GM12864 (cell line): Measurements from ENCODE around the gene MSI2.

Experiments
- DNase-seq: peaks from one replicate; pipeline ENCODE4 v3.0.0-alpha.2; 2011; ENCODE audit warnings: low read depth
- H3K4me3 ChIP-seq: 2 replicates; pipeline ENCODE4 v1.5.1; 2011; ENCODE audit warnings: mild to moderate bottlenecking, low read depth, low read length, control low read depth
- TF ChIP-seq, protein P1 (sequence below): IDR thresholded peaks from 2 replicates; pipeline ENCODE4 v1.5.1; 2011; ENCODE audit warnings: low read depth, mild to moderate bottlenecking, moderate library complexity, low read length, control low read depth, inconsistent platforms; ENCODE audit errors: missing control alignments

The MSI2 gene

DNA sequence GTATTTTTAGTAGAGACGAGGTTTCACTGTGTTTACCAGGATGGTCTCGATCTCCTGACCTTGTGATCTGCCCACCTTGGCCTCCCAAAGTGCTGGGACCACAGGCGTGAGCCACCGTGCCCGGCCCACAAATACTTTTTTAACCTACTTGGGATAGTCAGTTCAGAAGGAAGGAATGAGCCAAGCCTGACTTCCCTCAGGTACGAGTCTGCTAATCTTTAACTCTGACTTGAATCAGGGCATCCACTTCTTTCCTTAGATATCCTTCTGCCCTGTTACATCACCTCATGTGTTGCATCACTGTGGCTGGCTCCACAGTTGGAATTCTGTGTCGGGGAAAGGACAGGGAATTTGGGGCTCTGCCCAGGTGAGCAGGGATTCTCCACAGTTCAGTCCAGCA, 120.8 kb downstream of the MSI2 start:
- TF ChIP-seq, protein P1, sequence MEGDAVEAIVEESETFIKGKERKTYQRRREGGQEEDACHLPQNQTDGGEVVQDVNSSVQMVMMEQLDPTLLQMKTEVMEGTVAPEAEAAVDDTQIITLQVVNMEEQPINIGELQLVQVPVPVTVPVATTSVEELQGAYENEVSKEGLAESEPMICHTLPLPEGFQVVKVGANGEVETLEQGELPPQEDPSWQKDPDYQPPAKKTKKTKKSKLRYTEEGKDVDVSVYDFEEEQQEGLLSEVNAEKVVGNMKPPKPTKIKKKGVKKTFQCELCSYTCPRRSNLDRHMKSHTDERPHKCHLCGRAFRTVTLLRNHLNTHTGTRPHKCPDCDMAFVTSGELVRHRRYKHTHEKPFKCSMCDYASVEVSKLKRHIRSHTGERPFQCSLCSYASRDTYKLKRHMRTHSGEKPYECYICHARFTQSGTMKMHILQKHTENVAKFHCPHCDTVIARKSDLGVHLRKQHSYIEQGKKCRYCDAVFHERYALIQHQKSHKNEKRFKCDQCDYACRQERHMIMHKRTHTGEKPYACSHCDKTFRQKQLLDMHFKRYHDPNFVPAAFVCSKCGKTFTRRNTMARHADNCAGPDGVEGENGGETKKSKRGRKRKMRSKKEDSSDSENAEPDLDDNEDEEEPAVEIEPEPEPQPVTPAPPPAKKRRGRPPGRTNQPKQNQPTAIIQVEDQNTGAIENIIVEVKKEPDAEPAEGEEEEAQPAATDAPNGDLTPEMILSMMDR: no peak
- DNase-seq: no peak
- no peak overlapping the region for H3K4me3 ChIP-seq

DNA sequence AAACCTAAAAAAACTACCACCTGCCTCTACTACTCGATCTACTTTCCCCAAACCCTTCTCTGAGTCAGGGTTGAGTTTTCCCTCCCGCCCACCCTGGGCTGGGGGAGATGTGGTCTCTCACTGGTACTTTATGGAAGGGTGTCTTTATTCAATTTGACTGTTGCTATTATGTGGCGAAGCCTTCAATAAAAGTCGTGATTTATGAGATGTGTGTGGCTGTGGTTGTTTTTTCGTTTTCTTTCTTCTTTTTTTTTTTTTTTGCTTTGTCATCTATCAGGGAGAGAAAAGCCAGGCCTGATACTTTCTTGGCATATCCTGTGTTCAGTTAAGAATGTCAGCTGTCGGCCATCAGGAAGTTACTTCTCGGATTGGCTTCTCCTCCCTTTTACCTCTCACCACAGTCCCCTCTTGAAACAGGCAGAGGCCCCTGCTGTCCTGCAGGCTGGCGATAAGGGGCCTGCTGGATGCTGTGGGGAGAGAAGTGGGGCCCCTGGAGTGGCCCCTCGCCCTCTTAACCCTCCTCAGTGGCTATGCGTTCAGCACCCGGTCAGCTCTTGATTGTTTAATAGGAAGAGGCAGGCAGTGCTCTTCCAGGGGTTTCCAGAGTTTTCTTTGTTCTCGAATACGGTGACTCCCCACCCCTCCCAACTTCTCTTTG, 123.0 kb downstream of the MSI2 start:
- H3K4me3 ChIP-seq: no peak overlapping the region
- TF ChIP-seq, protein P1: no peak
- DNase-seq: no peak

DNA sequence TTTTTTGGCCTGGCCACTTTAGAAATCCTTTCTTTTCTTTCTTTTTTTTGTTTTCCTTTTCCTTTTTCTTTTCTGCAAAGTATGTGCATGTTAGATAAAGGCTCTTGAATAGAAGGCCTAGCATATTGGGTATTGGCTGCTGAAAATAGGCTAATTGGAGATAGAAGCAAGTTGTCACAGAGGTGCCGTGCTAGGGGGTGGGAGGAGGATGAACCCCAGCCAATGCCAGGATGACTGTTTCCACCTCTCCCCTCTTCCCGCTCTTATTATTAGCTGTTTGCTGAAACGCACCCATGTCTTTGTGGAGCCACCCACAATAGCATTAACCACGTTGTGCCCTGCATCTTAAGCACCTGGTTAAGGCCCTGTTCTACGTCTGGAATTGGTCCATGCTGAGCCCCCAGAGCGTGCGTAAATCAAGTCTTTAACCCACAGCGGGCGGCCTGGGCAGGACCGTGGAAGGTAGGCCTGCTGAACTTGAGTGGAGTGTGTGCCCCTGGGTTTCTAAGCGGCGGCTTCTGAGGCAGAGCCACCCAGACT, 123.6 kb downstream of the MSI2 start:
- DNase-seq: no peak
- no peak overlapping the region for H3K4me3 ChIP-seq
- TF ChIP-seq, protein P1: no peak

DNA sequence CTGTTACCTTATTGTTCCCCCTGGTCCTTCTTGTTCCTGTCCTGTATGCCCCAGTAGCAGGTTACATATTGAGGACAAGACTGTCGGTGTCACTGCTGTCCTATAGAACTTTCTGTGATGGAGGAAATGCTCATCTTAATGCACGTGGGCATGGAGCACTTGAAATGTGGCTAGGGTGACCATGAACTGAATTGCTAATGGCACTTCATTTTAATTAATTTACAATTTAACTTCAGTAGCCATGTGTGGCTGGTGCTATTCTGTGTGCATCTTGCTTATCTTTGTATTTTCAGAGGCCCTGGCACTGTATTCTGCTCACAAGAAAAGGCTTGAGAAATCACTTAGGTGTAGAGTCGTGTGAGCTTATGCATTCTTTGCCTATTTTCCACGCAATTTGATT, 125.2 kb downstream of the MSI2 start:
- DNase-seq: no peak
- no peak overlapping the region for H3K4me3 ChIP-seq
- TF ChIP-seq, protein P1: no peak

DNA sequence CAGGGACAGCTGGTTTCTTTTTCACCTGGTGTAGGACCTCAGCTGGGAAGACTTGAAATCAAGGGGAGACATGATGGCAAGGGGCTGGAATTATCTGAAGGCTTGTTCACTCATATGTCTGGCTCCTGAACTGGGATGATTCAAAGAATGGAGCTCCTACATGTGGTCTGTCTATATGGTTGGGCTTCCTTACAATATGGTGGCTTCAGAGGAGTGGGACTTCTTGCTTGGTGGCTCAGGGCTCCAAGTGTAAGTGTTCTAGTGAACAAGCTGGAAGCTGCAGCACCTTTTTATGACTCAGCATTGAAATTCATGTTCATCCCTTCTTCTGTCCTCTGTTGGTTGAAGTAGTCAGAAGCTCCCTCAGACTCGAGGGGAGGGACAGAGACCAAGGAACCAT, 127.9 kb downstream of the MSI2 start:
- no peak overlapping the region for H3K4me3 ChIP-seq
- TF ChIP-seq, protein P1: no peak
- DNase-seq: no peak

DNA sequence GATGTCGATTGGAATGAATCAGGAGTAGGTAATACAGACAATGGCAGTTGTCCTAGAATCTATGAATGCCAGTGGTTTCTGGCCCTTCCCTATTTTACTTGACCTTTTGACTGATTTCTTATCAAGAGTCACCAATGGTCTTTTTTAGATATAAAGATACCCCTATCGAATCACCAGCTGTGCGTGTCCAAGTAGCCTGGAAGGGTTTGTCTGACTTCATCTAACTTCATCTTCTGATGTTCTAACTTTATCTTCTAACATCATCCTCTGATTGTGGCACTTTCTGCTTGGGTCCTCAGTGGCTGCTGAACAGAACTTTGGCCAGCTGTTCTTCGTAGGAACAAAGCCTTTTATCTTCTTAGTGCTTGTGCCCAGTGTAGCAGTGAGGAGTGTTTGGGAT, 129.7 kb downstream of the MSI2 start:
- no peak for DNase-seq
- no peak overlapping the region for H3K4me3 ChIP-seq
- TF ChIP-seq, protein P1: no peak

DNA sequence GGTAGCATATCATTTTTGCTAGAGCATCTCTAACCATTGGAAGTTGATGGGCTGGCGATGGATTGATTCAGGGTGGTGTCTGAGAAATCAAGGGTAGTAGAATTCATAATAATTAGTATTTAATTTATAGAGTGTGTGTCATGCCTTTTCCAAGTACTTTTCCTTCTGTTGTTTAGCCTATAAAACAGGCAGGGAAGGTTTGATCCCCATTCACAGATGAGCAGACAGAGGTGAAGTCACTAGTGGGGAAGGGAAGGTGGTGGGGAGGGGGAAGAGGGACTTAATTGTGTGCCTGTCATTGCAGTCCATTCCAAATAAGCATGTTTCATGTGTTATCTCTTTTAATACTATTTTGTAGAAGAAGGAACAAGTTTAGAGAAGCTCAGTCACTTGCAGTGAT, 131.3 kb downstream of the MSI2 start:
- DNase-seq: no peak
- H3K4me3 ChIP-seq: no peak overlapping the region
- TF ChIP-seq, protein P1: no peak
